Measurements from ENCODE around the gene BIN2.

Gene BIN2

GRCh38 chr12:51264297-51264696 is 59.7 kb downstream of the BIN2 start:
- TF ChIP-seq TAF1 (IDR thresholded peaks at IDR 0.05; ENCODE audit: borderline replicate concordance, insufficient read depth, low read length) (no peak), SIN3A (IDR thresholded peaks at IDR 0.05; ENCODE audit: borderline replicate concordance, insufficient read depth, low read length) (no peak), POLR2AphosphoS5 (IDR thresholded peaks at IDR 0.05; ENCODE audit: low read depth, low read length) (no peak), FOXP2 (optimal IDR thresholded peaks at IDR 0.05; ENCODE audit: borderline replicate concordance, extremely low read depth, extremely low read length, insufficient read depth) (no peak)
- TF ChIP-seq, protein P1, sequence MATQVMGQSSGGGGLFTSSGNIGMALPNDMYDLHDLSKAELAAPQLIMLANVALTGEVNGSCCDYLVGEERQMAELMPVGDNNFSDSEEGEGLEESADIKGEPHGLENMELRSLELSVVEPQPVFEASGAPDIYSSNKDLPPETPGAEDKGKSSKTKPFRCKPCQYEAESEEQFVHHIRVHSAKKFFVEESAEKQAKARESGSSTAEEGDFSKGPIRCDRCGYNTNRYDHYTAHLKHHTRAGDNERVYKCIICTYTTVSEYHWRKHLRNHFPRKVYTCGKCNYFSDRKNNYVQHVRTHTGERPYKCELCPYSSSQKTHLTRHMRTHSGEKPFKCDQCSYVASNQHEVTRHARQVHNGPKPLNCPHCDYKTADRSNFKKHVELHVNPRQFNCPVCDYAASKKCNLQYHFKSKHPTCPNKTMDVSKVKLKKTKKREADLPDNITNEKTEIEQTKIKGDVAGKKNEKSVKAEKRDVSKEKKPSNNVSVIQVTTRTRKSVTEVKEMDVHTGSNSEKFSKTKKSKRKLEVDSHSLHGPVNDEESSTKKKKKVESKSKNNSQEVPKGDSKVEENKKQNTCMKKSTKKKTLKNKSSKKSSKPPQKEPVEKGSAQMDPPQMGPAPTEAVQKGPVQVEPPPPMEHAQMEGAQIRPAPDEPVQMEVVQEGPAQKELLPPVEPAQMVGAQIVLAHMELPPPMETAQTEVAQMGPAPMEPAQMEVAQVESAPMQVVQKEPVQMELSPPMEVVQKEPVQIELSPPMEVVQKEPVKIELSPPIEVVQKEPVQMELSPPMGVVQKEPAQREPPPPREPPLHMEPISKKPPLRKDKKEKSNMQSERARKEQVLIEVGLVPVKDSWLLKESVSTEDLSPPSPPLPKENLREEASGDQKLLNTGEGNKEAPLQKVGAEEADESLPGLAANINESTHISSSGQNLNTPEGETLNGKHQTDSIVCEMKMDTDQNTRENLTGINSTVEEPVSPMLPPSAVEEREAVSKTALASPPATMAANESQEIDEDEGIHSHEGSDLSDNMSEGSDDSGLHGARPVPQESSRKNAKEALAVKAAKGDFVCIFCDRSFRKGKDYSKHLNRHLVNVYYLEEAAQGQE (IDR thresholded peaks at IDR 0.05; ENCODE audit: insufficient read depth in 1 of 2, low read depth in 2 of 2, low read length in 2 of 2), result no peak

GRCh38 chr12:51263341-51263740 is 60.6 kb downstream of the BIN2 start:
- TF ChIP-seq, protein P1 (IDR thresholded peaks at IDR 0.05; ENCODE audit: insufficient read depth in 1 of 2, low read depth in 2 of 2, low read length in 2 of 2), result no peak
- TF ChIP-seq FOXP2 (optimal IDR thresholded peaks at IDR 0.05; ENCODE audit: borderline replicate concordance, extremely low read depth, extremely low read length, insufficient read depth), result no peak
- no peak for TF ChIP-seq TAF1 (IDR thresholded peaks at IDR 0.05; ENCODE audit: borderline replicate concordance, insufficient read depth, low read length)
- TF ChIP-seq POLR2AphosphoS5 (IDR thresholded peaks at IDR 0.05; ENCODE audit: low read depth, low read length), result no peak
- no peak for TF ChIP-seq SIN3A (IDR thresholded peaks at IDR 0.05; ENCODE audit: borderline replicate concordance, insufficient read depth, low read length)

GRCh38 chr12:51262758-51263177 is 61.2 kb downstream of the BIN2 start:
- no peak for TF ChIP-seq FOXP2 (optimal IDR thresholded peaks at IDR 0.05; ENCODE audit: borderline replicate concordance, extremely low read depth, extremely low read length, insufficient read depth)
- TF ChIP-seq, protein P1 (IDR thresholded peaks at IDR 0.05; ENCODE audit: insufficient read depth in 1 of 2, low read depth in 2 of 2, low read length in 2 of 2), result no peak
- no peak for TF ChIP-seq TAF1 (IDR thresholded peaks at IDR 0.05; ENCODE audit: borderline replicate concordance, insufficient read depth, low read length)
- TF ChIP-seq POLR2AphosphoS5 (IDR thresholded peaks at IDR 0.05; ENCODE audit: low read depth, low read length), result no peak
- TF ChIP-seq SIN3A (IDR thresholded peaks at IDR 0.05; ENCODE audit: borderline replicate concordance, insufficient read depth, low read length), result no peak

- TF ChIP-seq TAF1 (IDR thresholded peaks at IDR 0.05; ENCODE audit: borderline replicate concordance, insufficient read depth, low read length), result no peak
- no peak for TF ChIP-seq POLR2AphosphoS5 (IDR thresholded peaks at IDR 0.05; ENCODE audit: low read depth, low read length)
- TF ChIP-seq SIN3A (IDR thresholded peaks at IDR 0.05; ENCODE audit: borderline replicate concordance, insufficient read depth, low read length), result no peak
- no peak for TF ChIP-seq FOXP2 (optimal IDR thresholded peaks at IDR 0.05; ENCODE audit: borderline replicate concordance, extremely low read depth, extremely low read length, insufficient read depth)
- TF ChIP-seq, protein P1 (IDR thresholded peaks at IDR 0.05; ENCODE audit: insufficient read depth in 1 of 2, low read depth in 2 of 2, low read length in 2 of 2), result no peak
These were observed 69.4 kb downstream of the BIN2 start for GRCh38 chr12:51254536-51254935.

- TF ChIP-seq SIN3A (IDR thresholded peaks at IDR 0.05; ENCODE audit: borderline replicate concordance, insufficient read depth, low read length), result no peak
- no peak for TF ChIP-seq TAF1 (IDR thresholded peaks at IDR 0.05; ENCODE audit: borderline replicate concordance, insufficient read depth, low read length)
- TF ChIP-seq, protein P1 (IDR thresholded peaks at IDR 0.05; ENCODE audit: insufficient read depth in 1 of 2, low read depth in 2 of 2, low read length in 2 of 2), result no peak
- TF ChIP-seq FOXP2 (optimal IDR thresholded peaks at IDR 0.05; ENCODE audit: borderline replicate concordance, extremely low read depth, extremely low read length, insufficient read depth), result no peak
- TF ChIP-seq POLR2AphosphoS5 (IDR thresholded peaks at IDR 0.05; ENCODE audit: low read depth, low read length), result no peak
These were observed 70.7 kb downstream of the BIN2 start for GRCh38 chr12:51253276-51253675.

All from PFSK-1 (cell line).